ENCODE data around the gene AFF3.

AFF3 gene

DNA sequence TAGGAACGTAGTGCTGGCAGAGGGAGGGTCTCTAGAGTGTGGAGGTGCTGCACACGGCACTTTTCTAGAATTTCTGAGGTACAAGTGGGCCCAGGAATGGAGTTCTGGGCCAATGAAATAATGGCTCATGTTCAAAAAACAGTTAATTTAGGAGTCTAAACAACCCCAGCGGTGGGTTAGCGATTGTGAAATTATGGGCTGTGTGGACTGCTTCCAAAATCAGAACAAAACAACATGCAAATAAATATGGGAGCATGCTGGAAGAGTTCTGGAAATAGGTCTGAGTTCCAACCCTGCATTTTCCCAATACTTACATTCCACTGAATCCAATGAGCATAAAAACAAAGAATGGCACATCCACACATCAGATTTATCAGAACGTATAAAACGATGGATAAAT lies 317.6 kb downstream of the AFF3 start:
- no peak for DNase-seq (ENCODE audit: low read depth)

DNA sequence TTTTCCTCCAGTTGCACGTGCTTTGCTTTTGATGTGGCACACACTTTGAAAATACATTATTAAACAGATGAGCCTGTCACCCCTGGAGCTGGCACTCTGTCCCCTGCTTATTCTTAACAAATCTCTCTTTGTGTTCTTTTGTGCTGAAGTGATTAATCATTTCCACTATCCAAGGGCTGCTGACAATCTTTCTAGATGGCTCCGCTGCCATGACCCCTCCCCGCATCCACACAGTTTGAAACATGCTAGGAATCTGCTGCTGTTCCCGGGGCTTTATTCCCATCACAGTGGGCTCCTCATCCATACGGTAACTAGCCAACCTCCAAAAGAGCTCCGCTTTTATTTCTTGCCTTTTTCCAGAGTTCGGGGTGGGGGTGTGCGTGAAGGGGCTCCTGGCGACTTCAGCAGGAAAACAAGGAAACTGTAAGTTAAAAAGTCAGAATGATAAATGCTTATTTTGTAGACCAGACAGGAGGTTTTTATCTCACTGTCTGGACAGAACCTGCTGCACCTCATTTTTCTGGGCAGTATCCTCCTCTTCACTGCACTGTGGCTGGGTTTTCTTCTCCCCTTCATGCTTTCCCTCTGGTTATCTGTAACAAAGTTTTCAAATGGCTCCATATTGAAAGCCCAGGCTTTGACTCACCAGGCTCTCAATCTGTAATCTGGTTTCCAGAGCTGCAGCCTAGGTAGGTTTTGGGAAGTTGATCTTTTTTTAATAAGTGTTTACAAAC lies 319.7 kb downstream of the AFF3 start:
- no peak for DNase-seq (ENCODE audit: low read depth)

DNA sequence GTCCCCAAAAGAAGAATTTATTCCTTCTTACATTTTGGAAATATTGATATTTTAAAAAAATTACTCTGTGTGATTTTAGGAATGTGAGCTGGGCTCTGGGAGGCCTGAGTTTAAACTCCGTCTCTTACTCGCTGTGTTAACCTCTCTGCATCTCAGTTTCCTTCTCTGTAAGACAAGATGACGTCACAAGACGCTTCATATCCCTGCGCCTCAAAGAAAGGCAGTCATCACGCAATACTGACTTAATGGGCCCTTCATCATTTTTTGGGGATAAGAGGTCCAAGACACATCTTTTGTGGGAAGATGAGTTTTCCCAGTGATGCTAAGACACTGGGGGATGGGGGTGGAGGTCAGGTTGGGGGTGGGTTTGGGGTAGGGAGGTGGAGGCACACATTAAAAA lies 320.4 kb downstream of the AFF3 start:
- no peak for DNase-seq (ENCODE audit: low read depth)

GRCh38 chr2:99821572-99821971 lies 320.8 kb downstream of the AFF3 start:
- DNase-seq (ENCODE audit: low read depth) = no peak

DNA sequence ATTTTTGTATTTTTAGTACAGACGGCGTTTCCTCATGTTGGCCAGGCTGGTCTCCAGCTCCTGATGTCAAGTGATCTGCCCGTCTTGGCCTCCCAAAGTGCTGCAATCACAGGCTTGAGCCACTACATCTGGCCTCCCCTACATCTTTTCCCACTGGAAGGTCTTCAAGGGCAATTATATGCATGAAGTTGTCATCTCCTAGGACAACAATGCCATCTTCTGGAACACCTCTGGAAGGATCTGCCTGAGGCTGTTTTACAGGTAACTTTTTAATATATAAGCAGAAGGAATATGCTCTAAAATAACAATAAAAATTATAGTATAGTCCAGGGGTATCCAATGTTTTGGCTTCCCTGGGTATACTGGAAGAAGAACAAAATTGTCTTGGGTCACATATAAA lies 321.4 kb downstream of the AFF3 start:
- no peak for DNase-seq (ENCODE audit: low read depth)

DNA sequence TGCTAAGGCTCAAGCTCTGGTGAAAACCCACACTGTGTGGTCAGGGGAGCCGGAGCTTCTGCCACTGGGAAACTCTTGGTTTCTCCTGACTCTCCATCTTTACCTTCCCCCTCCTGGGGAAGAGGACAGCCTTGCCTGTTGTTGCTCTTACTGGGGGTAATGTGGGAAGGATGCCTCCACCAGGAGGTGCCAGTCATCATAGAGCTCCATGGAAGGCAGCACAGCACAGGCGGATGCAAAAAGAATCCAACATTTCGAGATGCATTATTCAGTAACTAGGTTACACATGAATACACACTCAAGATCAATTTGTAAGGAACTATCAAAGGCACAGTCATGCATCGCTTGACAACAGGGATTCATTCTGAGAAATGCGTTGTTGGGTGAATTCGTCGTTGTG lies 322.6 kb downstream of the AFF3 start:
- DNase-seq (ENCODE audit: low read depth) = no peak

DNA sequence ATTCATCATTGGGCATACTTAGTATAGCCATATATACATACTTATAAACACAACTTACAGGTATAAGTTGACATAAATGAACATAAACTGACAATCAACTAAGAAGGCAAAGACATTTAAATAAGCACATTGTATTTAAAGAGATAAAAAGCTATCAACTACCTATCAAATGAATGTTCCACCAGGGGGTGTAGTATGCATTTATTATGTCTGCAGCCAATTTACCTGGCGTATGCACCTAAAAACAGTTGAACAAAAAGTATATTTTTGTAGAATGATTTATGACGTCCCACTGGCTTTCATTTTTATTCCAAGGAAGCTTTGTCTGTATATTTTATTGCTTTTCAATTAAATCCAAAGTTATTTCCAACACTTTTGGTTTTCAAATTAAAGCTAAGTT lies 323.5 kb downstream of the AFF3 start:
- DNase-seq (ENCODE audit: low read depth) = no peak

GRCh38 chr2:99816908-99817307 lies 325.5 kb downstream of the AFF3 start:
- DNase-seq (ENCODE audit: low read depth) = no peak

DNA sequence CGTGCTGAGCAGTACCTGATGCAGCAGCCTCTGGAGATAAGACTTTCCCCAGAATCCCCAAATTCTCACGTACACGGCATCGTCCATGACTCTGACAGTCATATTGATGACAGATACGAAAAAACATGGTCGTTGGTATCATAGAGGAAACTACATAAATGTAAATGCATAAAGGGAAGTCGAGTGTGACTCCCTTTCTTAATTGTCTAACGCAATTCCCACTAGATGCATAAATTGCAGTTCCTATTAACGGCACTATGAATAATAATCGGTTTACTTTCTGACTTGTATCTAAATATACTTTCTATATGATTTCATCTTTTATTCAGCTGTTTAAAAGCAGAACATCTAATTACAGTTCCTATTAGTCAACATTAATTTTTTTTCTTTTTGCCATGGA lies 330.0 kb downstream of the AFF3 start:
- no peak for DNase-seq (ENCODE audit: low read depth)

DNA sequence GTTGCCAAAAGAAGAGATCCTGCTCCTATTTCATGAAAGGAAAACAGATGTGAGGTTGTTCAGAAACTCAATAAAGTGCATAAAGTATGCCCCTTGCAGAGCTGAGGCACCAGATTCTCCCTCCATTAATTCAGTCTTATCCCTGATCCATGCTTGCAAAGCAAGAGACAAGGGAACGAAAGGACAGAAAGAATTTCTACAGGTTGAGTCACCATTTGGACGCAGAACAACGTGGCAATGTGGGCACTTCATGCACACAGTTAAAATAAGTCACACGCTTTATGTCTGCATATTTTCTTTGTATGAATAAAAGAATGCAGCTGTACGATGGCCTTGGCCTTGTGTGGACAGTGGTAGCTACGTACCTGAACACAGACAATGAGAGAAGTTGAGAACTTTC lies 330.8 kb downstream of the AFF3 start:
- no peak for DNase-seq (ENCODE audit: low read depth)

DNA sequence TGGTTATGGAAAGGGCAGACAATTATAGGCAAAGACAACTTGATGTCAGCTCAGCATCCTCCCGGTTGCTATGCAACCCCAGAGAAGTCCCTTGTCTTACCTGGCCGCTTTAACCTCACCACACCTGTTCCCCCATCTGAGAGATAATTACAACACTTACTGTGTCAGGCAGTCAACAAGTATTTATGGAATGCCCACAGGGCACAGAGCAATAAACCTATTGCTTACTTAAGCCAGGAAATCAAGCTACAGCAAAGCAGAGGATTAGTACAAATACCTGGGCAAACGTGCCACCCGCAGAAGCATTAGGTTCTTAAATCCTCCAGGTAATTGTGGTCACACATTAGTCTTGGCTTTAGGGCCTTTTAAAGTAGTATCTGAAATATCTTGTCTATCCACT lies 332.2 kb downstream of the AFF3 start:
- no peak for DNase-seq (ENCODE audit: low read depth)

- no peak for DNase-seq (ENCODE audit: low read depth)
These were observed 333.0 kb downstream of the AFF3 start for GRCh38 chr2:99809259-99809900.

GRCh38 chr2:99808361-99809200 lies 333.8 kb downstream of the AFF3 start:
- no peak for DNase-seq (ENCODE audit: low read depth)

DNA sequence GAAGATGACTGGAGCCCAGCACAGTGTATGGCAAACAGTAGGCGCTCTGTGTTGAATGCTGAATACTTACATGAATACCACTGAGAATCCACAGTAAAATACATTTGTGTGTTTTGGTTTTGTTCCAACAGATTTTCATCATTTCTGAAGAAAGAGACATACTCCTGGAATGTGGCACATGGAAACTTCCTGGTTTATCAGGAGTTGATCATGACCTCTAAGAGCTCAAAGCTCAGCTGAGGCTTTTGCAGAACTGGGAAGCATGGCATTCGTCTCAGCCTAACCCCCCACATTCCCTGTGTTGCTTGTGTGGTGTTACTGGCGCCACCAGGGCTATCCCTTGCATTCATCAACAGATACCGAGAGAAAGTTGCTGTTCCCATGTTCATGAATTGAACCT lies 335.6 kb downstream of the AFF3 start:
- no peak for DNase-seq (ENCODE audit: low read depth)

DNA sequence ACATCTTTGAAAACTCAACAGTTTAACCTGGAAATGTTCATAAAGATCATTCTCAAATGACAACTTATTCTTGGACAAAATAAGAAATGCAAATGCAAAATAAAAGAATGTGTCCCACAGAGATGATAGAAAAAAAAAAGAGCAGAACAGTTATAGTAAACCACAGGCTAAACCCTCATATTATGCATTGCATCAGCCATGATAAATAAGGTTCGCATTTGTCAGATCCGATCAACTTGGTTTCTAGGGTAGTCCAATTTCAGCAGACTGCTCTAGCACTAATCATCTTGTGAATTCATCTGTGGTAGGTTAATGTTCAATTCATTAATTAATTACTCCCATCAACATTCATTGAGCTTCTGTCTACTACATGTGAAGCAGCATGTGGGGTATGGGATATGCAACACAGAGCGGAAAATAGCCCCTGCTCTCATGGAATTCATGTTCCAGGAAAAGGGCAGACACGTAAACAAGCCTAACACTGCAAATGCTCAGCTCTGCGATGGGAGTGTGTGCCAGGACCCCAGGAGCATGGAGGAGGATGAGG lies 336.4 kb downstream of the AFF3 start:
- DNase-seq (ENCODE audit: low read depth) = no peak

DNA sequence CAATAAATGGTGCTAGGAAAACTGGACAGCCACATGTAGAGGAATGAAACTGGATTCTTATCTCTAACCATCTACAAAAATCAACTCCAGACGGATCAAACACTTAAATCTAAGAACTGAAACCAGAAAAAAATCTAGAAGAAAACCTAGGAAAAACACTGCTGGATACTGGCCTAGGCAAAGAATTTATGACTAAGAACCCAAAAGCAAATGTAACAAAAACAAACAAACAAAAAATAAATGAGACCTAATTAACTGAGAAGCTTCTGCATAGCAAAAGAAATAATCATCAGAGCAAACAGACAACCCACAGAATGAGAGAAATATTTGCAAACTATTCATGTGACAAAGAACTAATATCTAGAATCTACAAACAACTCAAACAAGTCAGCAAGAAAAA lies 338.5 kb downstream of the AFF3 start:
- no peak for DNase-seq (ENCODE audit: low read depth)

GRCh38 chr2:99802734-99803133 lies 339.7 kb downstream of the AFF3 start:
- DNase-seq (ENCODE audit: low read depth) = no peak

DNA sequence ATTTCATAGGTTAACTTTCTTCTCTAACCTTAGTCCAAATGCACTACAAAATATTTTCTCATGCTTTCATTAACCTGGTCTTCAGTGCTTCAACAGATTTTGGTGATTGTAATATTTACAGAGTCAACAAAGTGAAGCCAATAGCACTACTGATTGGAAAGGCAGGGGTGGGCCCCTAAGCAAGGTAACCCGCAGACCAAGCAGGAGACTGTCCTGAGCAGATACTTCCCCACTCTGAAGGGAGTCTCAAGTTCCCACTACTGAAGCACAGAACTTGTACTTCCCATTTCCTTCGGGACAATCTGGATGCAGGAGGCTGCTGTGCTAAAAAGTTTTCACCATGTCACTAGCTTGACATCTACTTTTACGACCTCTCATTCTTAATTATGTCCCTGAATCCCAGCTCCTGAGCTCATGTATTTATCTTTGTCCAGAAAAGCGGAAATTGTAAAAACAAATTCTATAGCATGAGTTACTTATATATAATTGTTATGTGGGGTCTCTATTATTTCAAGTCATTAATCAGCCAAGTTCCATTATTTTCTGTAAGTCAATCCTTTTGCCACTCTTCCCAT lies 341.0 kb downstream of the AFF3 start:
- no peak for DNase-seq (ENCODE audit: low read depth)

GRCh38 chr2:99797475-99797874 lies 344.9 kb downstream of the AFF3 start:
- no peak for DNase-seq (ENCODE audit: low read depth)

GRCh38 chr2:99794414-99794813 lies 348.0 kb downstream of the AFF3 start:
- DNase-seq (ENCODE audit: low read depth) = no peak

DNA sequence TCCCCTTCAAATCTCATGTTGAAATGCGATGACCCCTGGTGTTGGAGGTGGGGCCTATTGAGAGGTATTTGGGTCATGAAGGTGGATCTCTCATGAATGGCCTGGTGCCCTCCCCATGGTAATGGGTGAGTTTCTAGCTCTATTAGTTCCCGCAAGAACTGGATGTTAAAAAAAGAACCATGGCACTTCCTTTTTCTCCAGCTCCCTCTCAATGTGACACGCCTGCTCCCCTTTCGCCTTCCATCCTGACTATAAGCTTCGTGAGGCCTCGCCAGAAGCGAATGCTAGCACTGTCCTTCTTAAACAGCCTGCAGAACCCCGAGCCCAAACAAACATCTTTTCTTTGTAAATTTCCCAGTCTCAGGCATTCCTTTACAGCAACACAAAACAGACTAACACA lies 349.4 kb downstream of the AFF3 start:
- no peak for DNase-seq (ENCODE audit: low read depth)

DNA sequence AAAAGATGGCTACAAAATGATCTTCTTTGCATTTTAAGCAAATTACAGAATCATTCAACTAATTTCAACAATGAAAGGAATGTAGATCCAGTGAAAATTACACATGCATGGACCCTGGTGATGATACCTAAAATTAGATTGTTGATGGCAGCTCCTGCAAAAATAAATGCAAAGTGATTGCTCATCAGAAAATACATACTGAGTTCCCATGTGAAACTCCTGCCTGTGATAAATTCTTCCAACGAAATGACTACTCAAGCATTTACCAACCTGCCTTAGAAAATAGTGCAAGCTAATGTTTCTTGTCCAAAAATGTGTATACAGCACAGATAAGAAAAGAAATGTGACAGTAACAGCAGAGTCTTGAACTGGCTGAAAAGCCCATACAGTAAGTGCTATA lies 352.5 kb downstream of the AFF3 start:
- DNase-seq (ENCODE audit: low read depth) = no peak

Data from stimulated activated CD8-positive, alpha-beta memory T cell treated with anti-CD3 and anti-CD28 coated beads, Interleukin-4, amount 100 ng/mL, for 24 hours (primary cell).